Kidney epithelial cell (primary cell): ENCODE data around the gene REEP1. TPM values are rescaled to one million over a fixed set of nuclear protein-coding genes. Genes with fewer than 3 reads are reported as not detected.

ENCODE experiments used
- DNase-seq: peaks from one replicate; pipeline ENCODE4 v3.0.0-alpha.2; 2010; ENCODE audit warnings: low read depth
- H3K27me3 ChIP-seq: 2 replicates; pipeline ENCODE4 v1.6.0; 2011; ENCODE audit warnings: low read length; ENCODE audit not compliant: control insufficient read depth, insufficient read depth
- H3K36me3 ChIP-seq: 2 replicates; pipeline ENCODE4 v1.5.1; 2011; ENCODE audit warnings: low read length; ENCODE audit not compliant: control insufficient read depth, insufficient read depth
- H3K4me3 ChIP-seq: 2 replicates; pipeline ENCODE4 v1.5.1; 2011; ENCODE audit warnings: low read depth, mild to moderate bottlenecking, control low read depth, low read length
- CTCF ChIP-seq: IDR thresholded peaks from 2 replicates; pipeline ENCODE4 v1.5.1; 2011; ENCODE audit warnings: mild to moderate bottlenecking, moderate library complexity, low read length, control low read depth, inconsistent platforms; ENCODE audit not compliant: insufficient read depth, poor library complexity, severe bottlenecking
- total RNA-seq: library from RNA; depleted of rRNA; stranded (reverse); fragments of >200 nt; gene quantifications from 2 replicates; pipeline ENCODE4 v1.2.3, GENCODE V29; 2015

The REEP1 gene
- total RNA-seq, 1 donor from 2014 or later: 1.3 TPM

- TF ChIP-seq CTCF: no peak
- Histone ChIP-seq H3K36me3 (no peaks in the 10 kb centered on the region), H3K27me3 (no peaks in the 10 kb centered on the region), H3K4me3 (no peak overlapping the region)
- no peak for DNase-seq
Measured at GRCh38 chr2:86311879-86312278, 25.5 kb downstream of the REEP1 start.

GRCh38 chr2:86309966-86310365 lies 27.5 kb downstream of the REEP1 start:
- Histone ChIP-seq H3K36me3 (no peaks in the 10 kb centered on the region), H3K4me3 (no peak overlapping the region), H3K27me3 (peaks cover 2% of the 10 kb centered on the region)
- no peak for TF ChIP-seq CTCF
- no peak for DNase-seq

- no peak for DNase-seq
- peaks cover 2% of the 10 kb centered on the region for H3K27me3 ChIP-seq
- H3K36me3 ChIP-seq: no peaks in the 10 kb centered on the region
- no peak overlapping the region for H3K4me3 ChIP-seq
- no peak for TF ChIP-seq CTCF
Measured at GRCh38 chr2:86308984-86309695, 28.3 kb downstream of the REEP1 start.

- H3K27me3 ChIP-seq: peaks cover 2% of the 10 kb centered on the region
- DNase-seq: no peak
- TF ChIP-seq CTCF: no peak
- H3K4me3 ChIP-seq: no peak overlapping the region
- H3K36me3 ChIP-seq: no peaks in the 10 kb centered on the region
Measured at GRCh38 chr2:86308356-86308755, 29.1 kb downstream of the REEP1 start.

- Histone ChIP-seq H3K27me3 (peaks cover 2% of the 10 kb centered on the region), H3K4me3 (no peak overlapping the region), H3K36me3 (no peaks in the 10 kb centered on the region)
- DNase-seq: no peak
- no peak for TF ChIP-seq CTCF
Measured at GRCh38 chr2:86307431-86307830, 30.0 kb downstream of the REEP1 start.

- no peak for DNase-seq
- Histone ChIP-seq H3K36me3 (no peaks in the 10 kb centered on the region), H3K4me3 (no peak overlapping the region), H3K27me3 (peaks cover 2% of the 10 kb centered on the region)
- TF ChIP-seq CTCF: no peak
Measured at GRCh38 chr2:86305915-86306254, 31.5 kb downstream of the REEP1 start.
